ENCODE data around the gene PDE8A.

DNA sequence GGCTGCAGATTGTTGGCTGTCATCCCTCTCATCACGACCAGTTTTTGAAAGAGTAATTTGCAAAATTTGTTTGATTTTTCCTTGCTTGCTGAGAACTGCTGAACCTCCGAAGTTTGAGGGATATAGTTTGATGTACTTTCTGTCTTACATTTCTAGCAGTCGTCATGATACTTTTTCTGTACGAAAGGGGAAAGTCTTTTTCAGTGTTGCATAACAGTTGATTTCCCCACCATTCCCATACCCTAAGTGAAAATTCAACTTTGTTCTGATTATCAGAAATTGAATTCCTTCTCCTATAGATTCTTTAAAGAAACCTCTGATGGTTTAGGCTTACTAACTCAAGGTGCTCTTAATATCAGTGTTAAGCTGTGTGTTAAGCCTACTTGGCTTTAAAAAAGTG, 1.6 kb downstream of the PDE8A start:
- no peak for TF ChIP-seq CTCF (IDR thresholded peaks at IDR 0.05)
- TF ChIP-seq POLR2A (IDR thresholded peaks at IDR 0.05), result no peak
